GM19035 (cell line): ENCODE results near the gene HSD17B1.

Experiments
- ATAC-seq: cut with Tn5 transposase; IDR thresholded peaks from one replicate; pipeline ENCODE4 v1.9.1; 2021; ENCODE audit not compliant: unreplicated experiment

Gene HSD17B1

DNA sequence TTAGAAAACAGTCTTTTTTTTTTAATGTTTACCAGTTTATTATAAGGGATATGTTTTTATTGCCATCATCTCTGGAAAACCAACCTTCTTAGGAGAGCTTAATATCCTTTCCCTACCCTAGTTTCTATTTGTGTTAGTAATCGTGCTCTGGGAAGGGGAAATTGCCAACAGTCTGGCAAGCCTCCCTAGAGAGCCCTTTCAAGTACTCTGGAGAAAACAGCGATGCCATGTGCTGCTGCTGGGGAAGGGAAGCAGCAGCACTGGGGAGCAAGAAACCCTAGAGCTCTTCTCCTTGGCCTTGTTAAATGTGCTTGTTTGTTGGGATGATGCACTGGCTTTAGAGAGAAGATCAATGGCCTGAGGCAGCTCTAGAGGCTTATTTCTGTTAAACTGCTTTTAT, 46.2 kb downstream of the HSD17B1 start:
- no peak for ATAC-seq

DNA sequence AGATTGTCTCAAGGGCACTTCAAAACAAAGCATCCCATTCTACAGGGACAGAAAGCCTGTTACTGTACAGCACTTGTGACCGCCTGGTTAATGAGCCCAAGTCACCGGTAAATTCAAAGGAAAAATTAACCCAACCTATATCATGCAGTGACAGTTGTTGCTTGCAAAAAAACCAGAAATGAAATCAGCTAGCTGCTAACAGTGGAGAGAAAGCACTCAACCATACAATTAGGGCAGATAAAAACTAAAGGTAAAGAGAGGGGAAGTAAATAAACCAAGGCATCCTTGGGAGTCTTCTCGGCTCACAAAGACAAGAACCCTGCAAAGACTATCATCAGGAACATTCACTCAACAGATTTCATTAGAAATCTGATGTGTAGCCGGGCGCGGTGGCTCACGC, 50.6 kb downstream of the HSD17B1 start:
- no peak for ATAC-seq
